ENCODE results near the gene C3orf49.

Gene C3orf49

GRCh38 chr3:63886858-63887257 lies 67.8 kb downstream of the C3orf49 start:
- no peak overlapping the region for H3K27ac ChIP-seq (ENCODE audit: low read depth, low read length)
- H3K4me3 ChIP-seq (ENCODE audit: low read length): no peak overlapping the region
- WGBS: 94% methylated on average over 3 of the region's 3 CpGs
- no peak overlapping the region for H3K9ac ChIP-seq (ENCODE audit: low read depth, low read length)
- no peaks in the 10 kb centered on the region for H3K27me3 ChIP-seq (ENCODE audit: insufficient read depth, low read length)
- H3K36me3 ChIP-seq (ENCODE audit: insufficient read depth, low read length): no peaks in the 10 kb centered on the region
- H3K9me3 ChIP-seq (ENCODE audit: insufficient read depth, low read depth, low read length): no peaks in the 10 kb centered on the region
- H3K4me1 ChIP-seq (ENCODE audit: insufficient read depth, low read length): peaks cover 12% of the 10 kb centered on the region; the same call in 1 of the 2 replicates

GRCh38 chr3:63891518-63891917 lies 72.4 kb downstream of the C3orf49 start:
- Histone ChIP-seq H3K4me3 (ENCODE audit: low read length) (no peak overlapping the region), H3K9ac (ENCODE audit: low read depth, low read length) (no peak overlapping the region), H3K9me3 (ENCODE audit: insufficient read depth, low read depth, low read length) (no peaks in the 10 kb centered on the region), H3K36me3 (ENCODE audit: insufficient read depth, low read length) (no peaks in the 10 kb centered on the region), H3K4me1 (ENCODE audit: insufficient read depth, low read length) (peaks cover 20% of the 10 kb centered on the region), H3K27ac (ENCODE audit: low read depth, low read length) (no peak overlapping the region), H3K27me3 (ENCODE audit: insufficient read depth, low read length) (no peaks in the 10 kb centered on the region)
- 88% methylated on average over 5 of the region's 5 CpGs for WGBS

GRCh38 chr3:63892773-63893352 lies 73.8 kb downstream of the C3orf49 start:
- Histone ChIP-seq H3K27ac (ENCODE audit: low read depth, low read length) (no peak overlapping the region), H3K36me3 (ENCODE audit: insufficient read depth, low read length) (no peaks in the 10 kb centered on the region), H3K27me3 (ENCODE audit: insufficient read depth, low read length) (no peaks in the 10 kb centered on the region), H3K4me1 (ENCODE audit: insufficient read depth, low read length) (peaks cover 16% of the 10 kb centered on the region), H3K9ac (ENCODE audit: low read depth, low read length) (no peak overlapping the region), H3K9me3 (ENCODE audit: insufficient read depth, low read depth, low read length) (no peaks in the 10 kb centered on the region), H3K4me3 (ENCODE audit: low read length) (no peak overlapping the region)
- no CpG with 5 or more reads among the region's 1 CpG for whole genome bisulfite sequencing

- H3K36me3 ChIP-seq (ENCODE audit: insufficient read depth, low read length): peaks cover 17% of the 10 kb centered on the region
- H3K9ac ChIP-seq (ENCODE audit: low read depth, low read length): 0 out of 2 replicates have a peak overlapping the region, but pooled peaks have one; percentile 27
- H3K27ac ChIP-seq (ENCODE audit: low read depth, low read length): no peak overlapping the region
These were observed 76.5 kb downstream of the C3orf49 start for GRCh38 chr3:63895422-63896189.

GRCh38 chr3:63896332-63897030 lies 77.4 kb downstream of the C3orf49 start:
- peaks cover 16% of the 10 kb centered on the region for H3K4me1 ChIP-seq (ENCODE audit: insufficient read depth, low read length)
- H3K27me3 ChIP-seq (ENCODE audit: insufficient read depth, low read length): no peaks in the 10 kb centered on the region
- WGBS: 92% methylated on average over 1 of the region's 1 CpG
- H3K36me3 ChIP-seq (ENCODE audit: insufficient read depth, low read length): peaks cover 24% of the 10 kb centered on the region
- no peak overlapping the region for H3K27ac ChIP-seq (ENCODE audit: low read depth, low read length)
- H3K4me3 ChIP-seq (ENCODE audit: low read length): no peak overlapping the region
- no peak overlapping the region for H3K9ac ChIP-seq (ENCODE audit: low read depth, low read length)
- no peaks in the 10 kb centered on the region for H3K9me3 ChIP-seq (ENCODE audit: insufficient read depth, low read depth, low read length)

More at GRCh38 chr3:63895422-63896189, 76.5 kb downstream of the C3orf49 start:
- Histone ChIP-seq H3K9me3 (ENCODE audit: insufficient read depth, low read depth, low read length) (no peaks in the 10 kb centered on the region), H3K27me3 (ENCODE audit: insufficient read depth, low read length) (no peaks in the 10 kb centered on the region), H3K4me1 (ENCODE audit: insufficient read depth, low read length) (peaks cover 16% of the 10 kb centered on the region), H3K4me3 (ENCODE audit: low read length) (no peak overlapping the region)
- 85% methylated on average over 5 of the region's 5 CpGs for WGBS

Measured in HUES64 (cell line).